DMS53 treated with DMSO at 0.1 percent for 48 hours (cell line): ENCODE results near the gene ZGRF1.
"Not testable (repeated sequence)": the region's sequence is repeated elsewhere in the genome, so short reads cannot be mapped to it uniquely, and the experiment has no call there.

ENCODE experiments used
- DNase-seq: peaks from one replicate; lab custom pipeline; 2025; ENCODE audit not compliant: unreplicated experiment; lab: John Stamatoyannopoulos, UW

The ZGRF1 gene

GRCh38 chr4:112554271-112554670, 82.4 kb downstream of the ZGRF1 start:
- not testable (repeated sequence) for DNase-seq

GRCh38 chr4:112552668-112553067, 84.0 kb downstream of the ZGRF1 start:
- DNase-seq, result no peak

DNA sequence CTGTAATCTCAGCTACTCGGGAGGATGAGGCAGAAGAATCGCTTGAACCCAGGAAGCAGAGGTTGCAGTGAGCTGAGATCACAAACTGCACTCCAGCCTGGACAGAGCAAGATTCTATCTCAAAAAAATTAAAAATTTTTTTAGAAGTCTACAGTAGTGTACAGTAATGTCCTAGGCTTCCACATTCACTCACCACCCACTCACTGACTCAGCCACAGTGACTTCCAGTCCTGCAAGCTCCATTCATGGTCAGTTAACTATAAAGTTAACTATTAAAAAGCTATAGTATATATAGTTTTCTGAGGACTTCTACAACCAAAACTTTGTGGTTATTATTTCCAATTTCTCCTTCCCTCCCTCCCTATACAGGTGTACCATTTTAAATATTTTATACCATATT, 86.0 kb downstream of the ZGRF1 start:
- no peak for DNase-seq

DNA sequence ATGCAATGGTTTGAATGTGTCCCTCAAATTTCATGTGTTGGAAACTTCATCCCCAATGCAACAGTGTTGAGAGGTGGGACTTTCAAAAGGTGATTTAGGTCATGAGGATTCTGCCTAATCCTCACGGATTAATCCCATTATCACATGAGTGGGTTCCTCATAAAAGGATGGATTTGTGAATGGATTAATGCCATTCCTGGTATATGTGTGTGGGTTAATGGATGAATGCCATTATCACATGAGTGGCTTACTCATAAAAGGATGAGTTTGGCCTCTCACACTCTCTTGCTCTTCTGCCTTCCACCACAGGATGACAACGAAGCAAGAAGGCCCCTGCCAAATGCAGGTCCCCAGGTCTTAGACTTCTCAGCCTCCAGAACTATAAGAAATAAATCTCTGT, 90.2 kb downstream of the ZGRF1 start:
- DNase-seq, result no peak

DNA sequence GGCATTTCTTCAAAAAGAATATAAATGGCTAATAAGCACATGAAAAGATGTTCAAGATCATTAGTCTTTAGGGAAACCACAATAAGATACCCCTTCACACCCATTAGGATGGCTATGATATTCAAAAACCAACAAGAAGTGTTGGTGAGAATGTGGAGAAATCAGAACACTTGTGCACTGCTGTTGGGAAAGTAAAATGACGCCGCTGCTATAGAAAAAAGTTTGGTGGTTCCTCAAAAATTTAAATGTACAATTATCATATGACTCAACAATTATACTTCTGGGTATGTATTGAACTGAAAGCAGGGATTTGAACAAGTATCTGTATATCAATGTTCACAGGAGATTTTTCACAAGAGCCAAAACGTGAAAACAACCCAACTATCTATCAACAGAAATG, 91.4 kb downstream of the ZGRF1 start:
- no peak for DNase-seq

GRCh38 chr4:112540695-112541094, 96.0 kb downstream of the ZGRF1 start:
- DNase-seq, result no peak

- no peak for DNase-seq
These were observed 100.6 kb downstream of the ZGRF1 start for GRCh38 chr4:112536123-112536522.

DNA sequence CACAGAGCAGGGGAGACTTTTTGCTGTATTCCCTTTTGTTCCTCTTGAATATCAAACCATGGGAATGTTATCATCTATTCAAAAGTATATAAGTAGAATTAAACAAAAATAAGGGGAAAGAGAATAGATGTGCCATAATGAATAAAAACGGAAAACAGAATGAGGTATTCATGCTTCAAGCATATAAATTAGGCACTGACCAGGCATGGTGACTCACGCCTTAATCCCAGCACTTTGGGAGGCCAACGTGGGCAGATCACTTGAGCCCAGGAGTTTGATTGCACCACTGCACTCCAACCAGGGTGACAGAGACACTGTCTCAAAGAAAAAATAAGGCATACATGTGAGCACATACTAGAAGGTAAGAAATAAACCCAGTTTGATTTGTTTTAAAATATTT, 104.4 kb downstream of the ZGRF1 start:
- DNase-seq, result no peak

DNA sequence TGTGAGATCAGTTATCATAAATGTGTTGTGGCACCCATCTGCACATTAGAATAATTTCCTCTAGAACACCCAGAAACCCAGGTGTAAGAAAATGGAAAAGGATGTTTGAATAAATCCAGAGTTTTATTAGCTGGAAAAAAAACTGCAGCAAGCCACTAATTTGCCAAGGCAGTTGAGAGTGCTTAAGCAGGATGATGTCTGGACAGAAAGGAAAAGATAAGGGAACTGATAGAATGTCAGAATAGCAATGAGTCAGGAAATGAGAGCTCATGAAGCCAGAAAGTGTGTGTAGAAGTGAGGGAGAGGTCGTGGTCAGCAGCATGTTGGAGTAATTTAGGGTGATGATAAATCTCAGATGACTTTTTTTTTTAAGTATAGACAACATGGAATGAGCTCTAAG, 105.6 kb downstream of the ZGRF1 start:
- no peak for DNase-seq

GRCh38 chr4:112526061-112526460, 110.6 kb downstream of the ZGRF1 start:
- DNase-seq, result no peak

DNA sequence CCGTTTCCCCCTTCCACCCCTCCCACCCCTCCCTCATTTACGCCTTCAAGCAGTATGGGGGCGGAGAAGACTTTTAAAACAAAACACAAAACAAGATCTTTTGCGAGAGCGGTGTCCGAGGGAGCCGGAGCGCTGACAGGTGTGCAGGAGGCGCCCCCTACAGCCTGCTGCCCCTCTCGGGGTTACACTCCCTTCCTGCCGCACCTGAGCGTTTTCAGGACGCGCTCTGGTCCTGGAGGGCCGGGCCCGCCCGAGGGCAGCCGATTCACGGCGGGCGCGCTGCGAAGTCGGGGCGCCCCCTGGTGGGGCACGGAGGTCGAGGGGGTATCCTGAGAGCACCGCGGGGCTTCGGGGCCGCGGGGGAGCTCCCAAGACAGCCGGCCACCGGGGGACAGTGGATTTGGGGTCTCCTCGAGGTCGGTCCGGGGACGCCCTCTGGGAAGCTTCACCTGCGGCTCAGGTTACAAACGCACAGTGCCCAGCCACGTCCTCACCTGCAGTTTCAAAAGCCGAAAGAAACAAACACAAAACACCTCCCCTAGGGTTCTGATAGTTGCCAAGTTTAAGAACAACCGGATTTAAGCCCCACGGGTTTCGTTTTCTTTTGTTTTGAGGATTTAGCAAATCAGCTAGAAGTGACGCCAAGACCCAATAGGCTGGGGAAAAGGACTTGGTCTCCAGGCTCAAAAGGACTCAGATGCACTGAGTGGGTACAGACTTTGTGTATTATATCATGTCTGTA, 112.8 kb downstream of the ZGRF1 start:
- peak; percentile 52 for DNase-seq

DNA sequence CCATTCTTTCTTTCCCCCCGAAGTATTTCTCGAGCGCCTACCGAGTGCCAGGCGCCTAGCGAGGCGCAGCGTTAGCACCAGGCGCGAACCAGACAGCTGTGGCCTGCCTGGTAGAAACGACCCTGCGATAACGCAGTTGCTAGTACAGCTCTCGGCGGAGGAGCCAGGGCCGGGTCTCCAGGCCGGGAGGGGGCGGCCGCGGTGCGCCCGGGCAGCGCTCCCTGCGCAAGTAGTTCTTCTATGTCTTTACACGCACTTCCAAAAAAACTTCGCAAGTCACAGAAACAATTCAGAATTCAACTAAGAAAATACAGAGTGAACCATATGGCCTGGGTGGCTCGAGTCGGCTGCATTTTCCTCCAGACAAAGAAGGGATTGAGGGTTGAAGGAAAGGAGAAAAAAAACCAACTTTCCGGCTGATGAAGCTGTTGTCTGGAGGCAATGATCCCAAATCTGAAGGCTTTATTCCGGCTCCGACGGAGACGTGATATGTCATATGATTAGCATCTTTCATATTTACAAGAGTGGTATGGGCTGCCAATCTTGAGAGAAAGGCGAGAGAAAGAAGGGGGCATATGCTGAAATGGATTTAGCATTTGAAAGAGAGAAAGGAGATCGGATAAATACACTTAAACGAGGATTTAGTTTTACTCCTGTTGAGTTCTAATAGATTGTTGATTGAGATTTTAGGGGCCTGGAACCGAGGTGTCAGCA, 113.5 kb downstream of the ZGRF1 start:
- peak; percentile 31 for DNase-seq

DNA sequence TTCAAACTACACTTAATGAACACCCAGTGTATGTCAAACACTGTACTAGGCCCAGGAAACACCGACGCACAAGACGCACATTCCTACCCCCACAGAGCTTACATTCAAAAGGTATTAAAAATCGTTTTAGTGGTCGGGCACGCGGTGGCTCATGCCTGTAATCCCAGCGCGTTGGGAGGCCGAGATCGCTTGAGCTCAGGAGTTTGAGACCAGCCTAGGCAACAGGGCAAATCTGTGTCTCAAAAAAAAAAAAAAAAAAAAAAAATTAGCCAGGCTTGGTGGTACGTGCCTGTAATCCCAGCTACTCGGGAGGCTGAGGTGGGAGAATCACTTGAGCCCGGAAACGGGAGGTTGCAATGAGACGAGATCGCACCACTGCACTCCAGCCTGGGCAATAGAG, 114.3 kb downstream of the ZGRF1 start:
- DNase-seq, result not testable (repeated sequence)

DNA sequence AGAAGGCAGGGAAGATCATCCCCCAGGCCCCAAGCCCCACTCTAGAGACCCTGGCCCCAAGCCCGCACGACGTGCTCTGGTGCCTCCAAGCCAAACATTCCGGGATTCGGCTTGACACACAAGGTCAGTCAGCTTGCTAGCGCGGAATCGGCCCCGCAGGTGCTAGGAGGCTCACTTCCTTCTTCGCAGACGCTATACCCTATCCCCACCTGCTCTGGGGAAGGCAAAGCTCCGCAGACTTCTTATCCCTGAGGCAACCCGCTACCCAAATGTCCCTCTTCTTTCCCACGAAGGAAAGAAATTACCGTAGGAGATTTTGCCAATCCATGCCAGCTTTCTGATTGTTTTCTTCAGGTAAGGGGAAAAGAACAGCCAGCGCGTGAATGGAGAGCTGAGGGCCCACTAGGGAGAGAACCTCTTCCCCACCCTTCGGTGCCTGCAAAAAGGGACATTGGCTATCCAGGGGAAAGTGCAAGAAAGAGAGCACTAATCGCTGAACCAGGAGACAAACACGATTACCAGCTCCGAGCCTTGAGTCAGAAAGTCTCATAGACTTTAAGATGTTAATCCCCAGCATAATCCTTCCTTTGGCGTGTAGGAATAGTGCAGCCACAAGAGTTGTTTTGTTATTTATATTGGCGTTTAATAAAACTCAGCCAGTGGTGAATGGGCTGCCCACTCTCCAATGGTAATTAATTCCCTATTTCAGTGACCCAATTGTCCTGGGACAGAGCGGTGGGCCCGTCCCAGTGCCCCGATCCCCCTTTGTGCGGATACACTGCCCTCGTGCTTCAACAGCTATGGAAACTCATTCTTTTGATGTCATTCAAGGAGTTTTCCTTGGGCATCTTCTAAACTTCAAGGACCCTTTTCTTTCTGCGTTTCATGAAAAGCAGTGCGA, 115.3 kb downstream of the ZGRF1 start:
- DNase-seq, result no peak

GRCh38 chr4:112520598-112521122, 116.0 kb downstream of the ZGRF1 start:
- DNase-seq, result no peak

DNA sequence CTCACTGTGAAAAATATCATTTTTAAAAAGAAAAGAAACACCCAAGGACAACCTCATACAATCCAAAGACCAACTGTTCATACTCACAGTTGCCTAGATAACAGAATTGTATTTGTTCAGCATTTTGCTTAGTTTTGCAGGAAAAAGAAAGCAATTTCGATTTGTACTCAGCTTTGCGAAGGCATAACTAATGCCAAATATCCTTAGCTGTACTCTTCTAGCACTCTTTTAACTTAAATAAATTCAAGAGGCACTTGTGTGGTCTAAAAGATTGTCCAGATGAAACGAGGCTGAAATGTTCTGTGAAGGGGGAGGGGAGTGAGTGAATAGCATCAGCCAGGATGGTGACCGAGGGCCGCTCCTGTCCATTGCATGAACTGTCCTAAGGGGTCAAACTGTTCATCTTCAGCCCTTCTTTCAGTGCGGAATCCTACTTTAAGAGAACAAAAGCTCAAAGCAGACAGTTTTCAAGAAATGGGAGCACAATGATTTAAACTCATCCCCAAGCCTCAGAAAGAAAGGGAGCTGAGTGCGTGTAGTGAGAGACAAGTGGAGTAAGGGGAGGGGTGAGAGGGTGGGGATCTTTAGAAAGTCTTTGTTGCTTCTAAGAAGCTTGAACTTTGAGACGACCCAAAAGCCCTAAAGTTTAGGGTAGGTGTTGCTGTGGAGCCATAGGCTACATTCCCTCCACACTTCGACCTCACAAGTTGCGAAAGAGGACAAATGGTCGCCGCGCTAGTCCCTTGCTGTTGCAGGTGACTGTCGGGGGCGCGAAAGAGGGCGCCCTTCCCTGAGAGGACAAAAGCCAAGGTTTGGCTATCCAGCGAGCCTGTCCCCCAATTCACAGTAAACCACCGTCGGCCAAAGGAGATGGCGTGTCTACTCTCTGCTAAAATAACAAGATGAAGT, 116.8 kb downstream of the ZGRF1 start:
- DNase-seq, result no peak

GRCh38 chr4:112518675-112519074, 118.0 kb downstream of the ZGRF1 start:
- DNase-seq, result no peak

DNA sequence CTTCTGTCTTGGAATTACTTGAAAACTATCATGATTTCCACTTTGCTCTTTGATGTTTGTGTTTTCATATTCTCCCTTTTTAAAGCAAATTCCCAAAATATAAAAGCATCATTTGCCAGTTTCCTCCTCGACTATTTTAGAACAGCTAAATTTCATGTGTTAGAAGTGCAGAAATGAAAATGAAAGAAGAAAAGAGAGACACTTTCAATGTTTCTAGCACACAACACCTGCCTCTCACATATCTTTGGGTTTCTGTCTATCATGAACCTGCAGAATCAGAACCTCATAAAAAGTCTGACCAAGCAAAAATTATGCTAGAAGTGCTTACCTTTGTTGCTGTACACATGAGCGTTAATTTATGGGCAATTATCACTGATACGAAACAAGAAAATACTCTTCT, 118.8 kb downstream of the ZGRF1 start:
- DNase-seq, result no peak

- DNase-seq, result no peak
These were observed 119.6 kb downstream of the ZGRF1 start for GRCh38 chr4:112517067-112517634.

DNA sequence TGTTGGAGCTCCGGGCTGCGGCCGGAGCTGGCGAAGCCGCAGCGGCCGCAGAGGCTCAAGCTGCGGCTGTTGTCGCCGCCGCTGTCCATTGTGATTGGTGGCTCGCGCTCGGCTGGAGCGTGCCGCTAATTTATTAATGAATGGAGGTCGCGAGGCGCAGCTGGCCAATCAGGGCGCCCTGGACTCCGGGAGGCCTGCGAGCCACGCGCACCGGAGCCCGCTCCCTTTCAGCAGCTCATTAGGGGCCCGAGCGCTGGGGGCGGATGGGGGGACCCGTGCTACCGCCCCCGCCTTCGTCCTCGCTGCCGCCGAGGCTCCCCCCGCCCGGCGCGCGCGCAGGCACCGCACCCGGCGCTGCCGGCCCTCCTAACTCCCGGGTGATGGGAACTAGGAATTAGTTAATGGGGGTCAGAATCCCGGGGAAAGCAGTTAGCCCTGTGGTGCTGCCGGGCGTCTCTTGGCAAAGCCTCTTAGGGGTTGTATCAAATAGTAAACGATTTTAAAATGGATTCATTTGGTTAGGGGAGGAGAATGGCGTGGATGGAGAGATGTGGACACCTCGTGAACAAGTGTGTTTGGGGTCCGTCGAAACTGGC, 120.1 kb downstream of the ZGRF1 start:
- DNase-seq, result no peak
